GM12873 (cell line): ENCODE results near the gene SPTLC3.

Source experiments
- TF ChIP-seq, protein P1 (sequence below): IDR thresholded peaks from 2 replicates; pipeline ENCODE4 v1.5.1; 2012; ENCODE audit warnings: low read depth, mild to moderate bottlenecking, moderate library complexity, low read length, control low read depth; ENCODE audit not compliant: insufficient read depth; ENCODE audit errors: missing control alignments

The SPTLC3 gene

DNA sequence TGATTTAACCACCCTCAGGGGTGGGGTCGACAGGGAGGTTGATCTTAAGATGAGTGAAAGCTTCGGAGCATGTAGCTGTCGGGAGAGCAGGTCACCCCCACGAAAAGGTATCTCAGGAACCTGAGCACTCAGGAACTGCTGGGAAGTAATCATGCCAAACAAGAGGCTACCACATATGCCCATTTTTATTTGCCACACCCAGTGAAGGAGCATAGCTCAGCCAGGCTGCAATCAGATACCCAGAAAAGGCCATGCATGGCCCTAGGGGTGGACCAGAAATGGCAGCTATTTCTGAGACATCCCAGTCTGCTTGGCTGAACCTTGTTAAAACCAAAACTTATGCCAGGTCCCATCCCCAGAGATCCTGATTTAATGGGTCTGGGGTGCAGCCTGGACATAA is 139.6 kb downstream of the SPTLC3 start:
- TF ChIP-seq, protein P1, sequence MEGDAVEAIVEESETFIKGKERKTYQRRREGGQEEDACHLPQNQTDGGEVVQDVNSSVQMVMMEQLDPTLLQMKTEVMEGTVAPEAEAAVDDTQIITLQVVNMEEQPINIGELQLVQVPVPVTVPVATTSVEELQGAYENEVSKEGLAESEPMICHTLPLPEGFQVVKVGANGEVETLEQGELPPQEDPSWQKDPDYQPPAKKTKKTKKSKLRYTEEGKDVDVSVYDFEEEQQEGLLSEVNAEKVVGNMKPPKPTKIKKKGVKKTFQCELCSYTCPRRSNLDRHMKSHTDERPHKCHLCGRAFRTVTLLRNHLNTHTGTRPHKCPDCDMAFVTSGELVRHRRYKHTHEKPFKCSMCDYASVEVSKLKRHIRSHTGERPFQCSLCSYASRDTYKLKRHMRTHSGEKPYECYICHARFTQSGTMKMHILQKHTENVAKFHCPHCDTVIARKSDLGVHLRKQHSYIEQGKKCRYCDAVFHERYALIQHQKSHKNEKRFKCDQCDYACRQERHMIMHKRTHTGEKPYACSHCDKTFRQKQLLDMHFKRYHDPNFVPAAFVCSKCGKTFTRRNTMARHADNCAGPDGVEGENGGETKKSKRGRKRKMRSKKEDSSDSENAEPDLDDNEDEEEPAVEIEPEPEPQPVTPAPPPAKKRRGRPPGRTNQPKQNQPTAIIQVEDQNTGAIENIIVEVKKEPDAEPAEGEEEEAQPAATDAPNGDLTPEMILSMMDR = no peak

DNA sequence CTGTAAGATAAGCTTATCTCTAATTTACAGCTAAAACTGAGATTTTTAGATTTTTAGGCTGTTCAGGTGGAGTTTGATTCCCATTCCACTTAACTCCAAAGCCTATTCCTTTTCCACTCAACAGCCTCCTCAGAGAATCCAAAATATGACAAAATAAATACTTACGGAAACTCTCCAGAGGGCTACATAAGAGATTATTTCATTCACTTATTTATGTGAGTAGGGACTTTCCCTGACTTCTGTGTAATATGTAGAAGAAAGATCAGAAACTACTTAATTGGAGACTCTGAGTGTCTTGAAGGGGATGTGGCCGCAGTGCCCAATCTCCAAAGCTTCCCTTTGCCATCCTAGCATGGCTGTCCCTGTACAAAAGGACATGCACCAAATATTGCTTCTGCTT is 140.2 kb downstream of the SPTLC3 start:
- TF ChIP-seq, protein P1 = no peak

DNA sequence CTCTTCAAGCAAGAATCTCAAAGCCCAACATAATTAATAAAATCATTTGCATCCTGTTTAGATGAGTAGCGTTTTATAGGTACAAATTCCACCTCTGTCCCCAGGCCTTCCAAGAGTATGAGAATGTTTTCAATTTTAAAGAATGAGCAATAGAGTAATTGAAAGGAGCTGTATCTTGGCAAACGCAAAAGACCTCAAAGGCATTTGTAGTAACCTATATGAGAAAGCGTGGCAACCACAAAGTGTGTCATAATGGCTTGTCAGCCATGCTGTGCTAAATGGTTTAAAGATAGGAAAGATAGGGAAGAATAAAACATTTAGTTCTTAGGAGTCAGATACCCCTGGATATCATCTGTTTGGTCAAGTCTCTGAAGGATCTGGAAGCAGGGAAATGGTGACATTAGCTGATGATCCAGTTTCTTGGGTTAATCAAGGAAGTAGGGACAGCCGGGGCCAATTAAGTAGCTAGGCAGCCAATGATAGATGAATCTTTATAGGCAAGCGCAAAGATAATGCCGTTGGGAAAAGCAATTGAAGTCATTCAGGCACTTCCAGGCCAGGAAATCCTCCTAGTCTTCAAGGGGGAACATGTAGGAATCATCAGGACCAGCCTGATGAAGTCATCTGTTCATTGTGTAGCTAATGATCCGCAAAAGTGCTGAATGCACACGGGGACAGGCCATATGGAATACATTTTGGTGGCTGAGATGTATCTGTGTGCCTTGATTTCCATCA is 140.8 kb downstream of the SPTLC3 start:
- TF ChIP-seq, protein P1 = no peak

DNA sequence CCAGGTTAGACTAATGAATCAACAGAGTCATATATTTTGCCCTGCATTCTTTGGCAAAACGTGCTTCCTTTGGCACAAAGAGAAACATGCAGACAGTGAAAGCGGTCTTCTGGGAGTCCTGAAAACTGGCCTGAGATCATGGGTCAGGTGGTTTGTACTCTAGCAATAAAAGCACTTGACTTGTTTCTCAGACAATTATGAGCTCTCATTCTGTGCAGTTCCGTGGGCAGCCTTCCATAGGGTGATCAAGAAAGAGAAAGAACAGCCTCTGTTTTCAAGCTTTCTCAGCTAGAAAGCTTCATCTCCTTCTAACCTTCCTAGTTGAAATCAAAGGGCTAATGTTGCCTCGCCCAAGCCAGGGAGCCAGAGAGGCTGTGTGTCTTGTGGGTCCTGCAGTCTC is 149.6 kb downstream of the SPTLC3 start:
- TF ChIP-seq, protein P1 = no peak

DNA sequence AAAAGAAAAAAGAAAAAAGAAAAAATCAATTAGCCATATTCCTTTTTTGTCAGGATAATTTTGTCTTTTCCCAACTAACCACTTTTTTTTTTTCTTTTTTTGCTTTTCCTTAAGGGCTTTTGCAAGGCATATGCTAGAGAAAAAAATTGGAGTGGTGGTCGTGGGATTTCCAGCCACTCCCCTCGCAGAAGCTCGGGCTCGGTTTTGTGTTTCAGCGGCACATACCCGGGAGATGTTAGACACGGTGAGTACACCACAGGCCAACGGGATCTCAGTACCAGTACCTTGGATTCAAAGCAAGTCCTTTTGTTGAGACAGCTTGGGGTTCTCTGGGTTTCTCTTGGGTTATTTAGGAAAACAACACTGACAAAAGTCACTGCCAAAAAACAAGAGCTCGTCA is 151.1 kb downstream of the SPTLC3 start:
- TF ChIP-seq, protein P1 = no peak

DNA sequence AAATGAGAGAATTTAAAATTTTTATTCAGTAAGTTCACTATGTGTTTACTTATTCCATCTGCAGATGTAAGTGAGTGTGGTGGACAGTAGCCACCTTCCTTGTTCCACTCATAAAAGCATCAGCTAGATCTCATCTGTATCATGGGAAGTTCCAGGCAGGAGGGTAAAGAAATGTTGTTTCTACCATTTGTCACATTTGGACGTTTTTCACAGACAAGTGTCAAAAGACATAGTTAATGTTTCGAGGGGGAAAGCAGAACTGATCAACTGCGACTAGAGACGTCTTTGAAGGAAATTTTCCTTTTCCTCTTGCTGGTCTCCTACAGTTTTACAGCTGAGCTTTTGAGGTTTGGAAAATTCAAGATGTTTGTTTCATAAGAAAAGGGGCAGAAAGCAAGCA is 156.4 kb downstream of the SPTLC3 start:
- TF ChIP-seq, protein P1 = no peak

DNA sequence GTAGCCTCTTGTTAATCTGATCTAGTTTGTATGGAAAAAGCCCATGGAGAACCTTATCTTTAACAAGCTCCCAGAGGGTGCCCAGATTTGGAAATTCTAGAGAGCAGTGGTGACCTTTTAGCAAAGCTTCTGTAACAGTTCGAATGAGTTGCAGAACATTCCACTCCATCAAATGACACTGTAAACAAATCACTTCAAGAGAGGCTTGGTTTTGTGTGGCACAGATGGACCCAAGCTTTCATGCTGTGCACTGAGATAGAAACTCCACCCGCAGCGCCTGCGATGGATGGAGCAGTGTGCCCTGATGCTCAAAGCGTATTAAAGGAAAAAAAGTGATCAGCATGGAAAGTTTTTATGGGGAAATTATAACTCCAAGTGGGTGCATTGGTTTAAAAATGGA is 157.2 kb downstream of the SPTLC3 start:
- TF ChIP-seq, protein P1 = no peak
